HTERT RPE-1 (cell line): ENCODE measurements around the gene GMFB.

Experiments
- in situ Hi-C: fragments of 300-500 bp; cut with MboI; formaldehyde crosslinking; loops from 4 replicates; pipeline ENCODE4 v1.14.3; 2020; ENCODE audit warnings: low sequenced_read_pairs

The GMFB gene

GRCh38 chr14:54428527-54428926, 60.3 kb downstream of the GMFB start:
- in situ Hi-C loops, result no loop called here

DNA sequence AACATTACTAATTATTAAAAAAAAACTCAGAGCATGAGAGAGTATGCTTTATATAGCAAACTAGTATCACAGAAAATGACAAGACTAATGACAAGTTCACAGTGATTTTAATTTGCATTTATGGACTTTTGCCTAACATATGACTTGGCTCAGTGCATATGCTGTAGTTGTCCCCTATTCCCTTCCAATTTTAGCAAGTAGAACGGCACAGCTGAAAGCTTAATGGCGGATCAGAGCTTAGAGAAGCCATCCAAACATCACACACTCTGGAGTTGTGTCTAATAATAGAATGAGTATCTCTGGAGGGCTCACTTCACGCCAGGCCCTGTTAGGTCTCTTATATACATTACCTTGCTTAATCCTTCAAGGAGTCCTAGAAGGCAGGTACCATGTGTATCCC, 60.9 kb downstream of the GMFB start:
- in situ Hi-C loops, result no loop called here

GRCh38 chr14:54425537-54426274, 63.1 kb downstream of the GMFB start:
- in situ Hi-C loops, result no loop called here

DNA sequence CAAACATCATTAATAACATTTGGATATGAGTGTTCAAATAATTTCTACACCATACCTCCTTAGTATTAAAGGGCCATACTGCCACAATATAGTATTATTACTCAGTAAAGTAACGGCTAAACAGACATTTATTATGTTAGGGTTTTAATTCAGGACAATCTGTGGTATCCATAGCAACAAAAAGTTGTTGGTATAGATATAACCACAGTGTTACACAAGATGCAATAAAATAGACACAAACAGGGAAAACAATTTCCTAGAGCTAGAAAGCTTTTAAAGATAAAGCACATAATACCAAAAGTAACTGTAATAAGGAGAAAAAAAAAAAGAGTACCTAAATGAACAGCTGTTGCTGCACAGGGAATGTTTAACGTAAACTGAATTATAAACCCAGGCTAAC, 63.7 kb downstream of the GMFB start:
- in situ Hi-C loops, result no loop called here
